T-helper 2 cell (primary cell): ENCODE measurements around the gene SERPINA4.

Source experiments
- DNase-seq, 5 experiments: peaks; one replicate each; pipeline versions ENCODE4 v3.0.0 to v3.0.0-alpha.2; 2012 to 2022
- total RNA-seq, 2 donors: gene quantifications; one replicate each; lab custom pipeline; 2026; lab: John Stamatoyannopoulos, UW

Gene SERPINA4
- 0 reads per million in 2 donors for total RNA-seq

GRCh38 chr14:94560751-94561655 is at the start of gene SERPINA4:
Gene SERPINA4, plus strand, starts transcription at chr14:94561442. Its CDS starts 2,041 bp downstream, at chr14:94563483.
- DNase-seq, result no peak

- DNase-seq, result no peak
These were observed 46.9 kb upstream of the SERPINA4 start for GRCh38 chr14:94514351-94514750.

- no peak for DNase-seq
These were observed 45.8 kb upstream of the SERPINA4 start for GRCh38 chr14:94515426-94515825.

- DNase-seq, result no peak
These were observed 45.4 kb upstream of the SERPINA4 start for GRCh38 chr14:94515856-94516255.

- DNase-seq, result no peak
These were observed 44.0 kb upstream of the SERPINA4 start for GRCh38 chr14:94517248-94517640.

- DNase-seq, result no peak
These were observed 43.5 kb upstream of the SERPINA4 start for GRCh38 chr14:94517641-94518257.

- no peak for DNase-seq
These were observed 39.7 kb upstream of the SERPINA4 start for GRCh38 chr14:94521375-94522114.

- DNase-seq, result no peak
These were observed 39.0 kb upstream of the SERPINA4 start for GRCh38 chr14:94522115-94522724.

GRCh38 chr14:94523265-94523664 is 38.0 kb upstream of the SERPINA4 start:
- no peak for DNase-seq

- no peak for DNase-seq
These were observed 37.1 kb upstream of the SERPINA4 start for GRCh38 chr14:94524093-94524492.

GRCh38 chr14:94531187-94531586 is 30.1 kb upstream of the SERPINA4 start:
- no peak for DNase-seq

- no peak for DNase-seq
These were observed 28.8 kb upstream of the SERPINA4 start for GRCh38 chr14:94532447-94532846.

GRCh38 chr14:94535506-94535905 is 25.7 kb upstream of the SERPINA4 start:
- DNase-seq, result no peak

GRCh38 chr14:94536836-94537235 is 24.4 kb upstream of the SERPINA4 start:
- DNase-seq, result no peak

- DNase-seq, result no peak
These were observed 23.0 kb upstream of the SERPINA4 start for GRCh38 chr14:94538070-94538740.

GRCh38 chr14:94539181-94539580 is 22.1 kb upstream of the SERPINA4 start:
- no peak for DNase-seq

GRCh38 chr14:94540031-94540794 is 21.0 kb upstream of the SERPINA4 start:
- DNase-seq, result no peak

- DNase-seq, result no peak
These were observed 19.8 kb upstream of the SERPINA4 start for GRCh38 chr14:94541234-94541975.

GRCh38 chr14:94542111-94542810 is 19.0 kb upstream of the SERPINA4 start:
- no peak for DNase-seq

GRCh38 chr14:94542811-94543440 is 18.3 kb upstream of the SERPINA4 start:
- DNase-seq, result no peak
